GM10248 (cell line): Measurements from ENCODE around the gene S100A3.
"Not testable (repeated sequence)": the region's sequence is repeated elsewhere in the genome, so short reads cannot be mapped to it uniquely, and the experiment has no call there.

Experiments
- CTCF ChIA-PET: fragments of 300-600 bp; sonication (Branson Sonifier 250); formaldehyde crosslinking; extraction: SDS; loops from one replicate; lab custom pipeline; 2021; ENCODE audit warnings: antibody characterized with exemption; lab: Yijun Ruan, JAX
- POLR2A ChIA-PET: fragments of 350-650 bp; sonication (Branson Sonifier 250); formaldehyde crosslinking; extraction: SDS; loops from one replicate; lab custom pipeline; 2020; ENCODE audit warnings: antibody characterized with exemption; lab: Yijun Ruan, JAX
- DNase-seq: peaks from one replicate; pipeline ENCODE4 v3.0.0; 2012; ENCODE audit errors: extremely low spot score
- CTCF ChIP-seq: IDR thresholded peaks from 2 replicates; pipeline ENCODE4 v1.5.1; 2012; ENCODE audit warnings: mild to moderate bottlenecking, low read depth; ENCODE audit errors: extremely low read depth, missing control alignments, control extremely low read depth

The S100A3 gene

DNA sequence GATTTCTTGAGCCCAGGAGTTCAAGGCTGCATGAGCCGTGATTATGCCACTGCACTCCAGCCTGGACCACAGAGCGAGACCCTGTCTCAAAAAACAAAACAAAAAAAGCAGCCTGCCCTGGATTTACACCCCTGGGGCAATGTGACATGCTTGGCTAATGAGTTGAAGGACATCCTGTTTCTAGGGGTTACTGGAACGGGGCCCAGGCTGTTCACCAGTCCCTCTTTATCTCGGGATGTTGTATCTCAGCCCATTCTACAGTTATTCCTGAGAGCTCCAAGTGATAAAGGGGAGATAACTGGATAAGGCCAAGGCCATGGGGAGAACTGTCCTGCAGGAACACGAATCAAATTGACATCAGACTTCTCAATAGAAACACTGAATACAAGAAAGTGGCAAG, 38.3 kb upstream of the S100A3 start:
- POLR2A ChIA-PET: no interaction called here
- no peak for DNase-seq
- CTCF ChIA-PET: interaction anchor here (1.2 kb wide), 2 partner anchors 31 to 76 kb away, joined by 3 to 8 read pairs; no protein-coding TSS in a partner anchor
- TF ChIP-seq CTCF: no peak

DNA sequence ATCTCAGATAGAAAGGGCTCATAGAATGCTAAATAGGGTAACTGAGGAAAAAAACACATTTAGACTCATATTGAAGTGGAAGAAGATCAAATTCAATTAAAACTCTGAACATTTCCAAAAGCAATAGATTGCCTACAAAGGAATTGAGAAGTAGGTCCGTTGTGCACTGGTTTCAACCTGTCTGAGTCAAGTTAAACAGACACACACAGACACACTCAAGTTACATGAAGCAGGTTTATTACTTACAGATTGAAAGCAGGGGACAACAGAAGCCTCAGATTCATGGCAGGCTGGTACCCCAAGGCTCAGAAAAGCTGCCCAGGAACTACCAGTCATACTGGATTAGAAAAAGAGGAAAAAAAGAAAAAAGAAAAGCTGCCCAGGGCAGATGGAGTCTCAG, 37.3 kb upstream of the S100A3 start:
- no peak for DNase-seq
- POLR2A ChIA-PET: interaction anchor here (0.7 kb wide), 1 partner anchor 436 kb away, joined by 4 read pairs; no protein-coding TSS in a partner anchor
- no peak for TF ChIP-seq CTCF
- CTCF ChIA-PET: interaction anchor here (1.2 kb wide), 1 partner anchor 75 kb away, joined by 8 read pairs; no protein-coding TSS in a partner anchor

DNA sequence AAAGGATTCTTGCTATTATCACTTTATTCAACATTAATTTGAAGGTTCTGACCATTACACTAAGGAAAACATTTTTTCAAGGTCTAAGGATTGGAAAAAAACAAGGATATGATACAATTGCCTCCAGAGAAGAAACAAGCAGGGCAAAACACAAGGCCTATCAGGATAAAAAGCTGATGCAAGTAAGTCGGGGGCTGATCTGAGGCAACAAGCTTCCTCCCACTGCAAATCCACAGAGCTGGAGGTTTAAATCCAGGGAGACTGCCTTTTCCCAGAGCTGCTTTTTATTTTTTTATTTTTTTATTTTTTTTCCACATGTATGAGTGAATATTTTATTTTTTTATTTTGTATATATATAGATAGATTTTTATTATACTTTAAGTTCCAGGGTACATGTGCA, 35.9 kb upstream of the S100A3 start:
- no peak for TF ChIP-seq CTCF
- DNase-seq: no peak
- ChIA-PET CTCF (interaction anchor here (1.1 to 1.7 kb wide), 2 partner anchors 13 to 33 kb away, joined by 3 to 10 read pairs; no protein-coding TSS in a partner anchor), POLR2A (interaction anchor here (1.2 kb wide), 1 partner anchor 14 kb away, joined by 3 read pairs; no protein-coding TSS in a partner anchor)

DNA sequence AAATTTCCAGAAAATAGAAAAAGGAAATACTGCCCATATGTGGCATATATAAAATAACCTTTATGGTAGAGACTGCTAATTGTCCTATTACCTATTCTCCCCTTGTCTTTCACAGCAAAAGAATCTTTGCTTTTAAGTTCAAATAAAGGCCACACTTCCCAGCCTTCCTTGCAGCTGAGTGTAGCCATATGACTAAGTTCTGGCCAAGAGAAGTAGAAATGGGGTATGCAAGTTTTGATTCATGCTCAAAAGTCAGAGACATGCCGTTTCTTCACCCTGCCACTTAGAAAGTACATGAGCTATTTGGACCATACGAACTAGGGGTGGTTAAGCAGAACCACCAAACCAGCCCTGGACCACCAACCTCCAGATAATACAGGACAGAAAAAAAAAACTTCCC, 34.9 kb upstream of the S100A3 start:
- no peak for TF ChIP-seq CTCF
- ChIA-PET POLR2A (interaction anchor here (1.2 kb wide), 1 partner anchor 15 kb away, joined by 3 read pairs; no protein-coding TSS in a partner anchor), CTCF (interaction anchor here (1.2 to 1.7 kb wide), 2 partner anchors 12 to 73 kb away, joined by 4 to 10 read pairs; no protein-coding TSS in a partner anchor)
- DNase-seq: no peak

DNA sequence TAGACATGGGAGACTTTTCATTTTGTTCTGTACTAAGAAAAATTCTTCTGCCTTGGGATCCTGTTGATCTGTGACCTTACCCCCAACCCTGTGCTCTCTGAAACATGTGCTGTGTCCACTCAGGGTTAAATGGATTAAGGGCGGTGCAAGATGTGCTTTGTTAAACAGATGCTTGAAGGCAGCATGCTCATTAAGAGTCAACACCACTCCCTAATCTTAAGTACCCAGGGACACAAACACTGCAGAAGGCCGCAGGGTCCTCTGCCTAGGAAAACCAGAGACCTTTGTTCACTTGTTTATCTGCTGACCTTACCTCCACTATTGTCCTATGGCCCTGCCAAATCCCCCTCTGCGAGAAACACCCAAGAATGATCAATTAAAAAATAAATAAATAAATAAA, 34.5 kb upstream of the S100A3 start:
- DNase-seq, POLR2A ChIA-PET: not testable (repeated sequence)
- CTCF ChIA-PET: interaction anchor here (1.2 kb wide), 1 partner anchor 73 kb away, joined by 4 read pairs; no protein-coding TSS in a partner anchor

DNA sequence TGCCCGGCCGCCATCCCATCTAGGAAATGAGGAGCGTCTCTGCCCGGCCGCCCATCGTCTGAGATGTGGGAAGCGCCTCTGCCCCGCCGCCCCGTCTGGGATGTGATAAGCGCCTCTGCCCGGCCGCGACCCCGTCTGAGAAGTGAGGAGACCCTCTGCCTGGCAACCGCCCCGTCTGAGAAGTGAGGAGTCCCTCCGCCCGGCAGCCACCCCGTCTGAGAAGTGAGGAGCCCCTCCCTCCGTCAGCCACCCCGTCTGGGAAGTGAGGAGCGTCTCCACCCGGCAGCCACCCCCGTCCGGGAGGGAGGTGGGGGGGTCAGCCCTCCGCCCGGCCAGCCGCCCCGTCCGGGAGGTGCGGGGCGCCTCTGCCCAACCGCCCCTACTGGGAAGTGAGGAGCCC, 33.8 kb upstream of the S100A3 start:
- DNase-seq, POLR2A ChIA-PET: not testable (repeated sequence)
- CTCF ChIA-PET: interaction anchor here (1.6 kb wide), 1 partner anchor 9 kb away, joined by 4 read pairs; no protein-coding TSS in a partner anchor

DNA sequence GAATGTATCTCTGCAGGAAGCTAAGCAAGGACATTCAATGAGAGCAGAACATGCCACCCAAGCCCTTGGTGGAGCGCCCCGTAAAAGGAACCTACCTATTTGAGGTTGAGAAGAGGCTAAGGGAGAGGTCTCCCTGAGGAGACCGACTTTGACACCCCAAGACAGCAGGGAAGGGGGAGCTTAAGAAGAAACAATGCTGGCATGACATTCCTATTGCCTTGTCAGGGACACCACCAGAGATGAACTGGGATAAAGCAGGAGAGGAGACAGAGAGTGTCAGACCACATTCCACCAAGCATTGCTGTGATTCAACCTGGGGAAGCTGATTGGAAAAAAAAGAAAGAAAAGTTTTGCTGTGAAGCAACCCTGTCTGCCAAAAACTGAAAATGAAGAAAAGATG, 29.9 kb upstream of the S100A3 start:
- CTCF ChIA-PET: interaction anchor here (1.4 to 3.9 kb wide), 4 partner anchors 10 to 49 kb away, joined by 8 to 22 read pairs (median 12); partner anchors contain the start of genes S100A1 and S100A13
- POLR2A ChIA-PET: no interaction called here
- TF ChIP-seq CTCF: no peak

More for the DNA sequence above, 29.9 kb upstream of the S100A3 start:
- no peak for DNase-seq
